ENCODE data around the gene LHX2. TPM values are rescaled to one million over a fixed set of nuclear protein-coding genes. Genes with fewer than 3 reads are reported as not detected.

LHX2 gene
- total RNA-seq, 1 donor from 2014 or later = 0.20 TPM

DNA sequence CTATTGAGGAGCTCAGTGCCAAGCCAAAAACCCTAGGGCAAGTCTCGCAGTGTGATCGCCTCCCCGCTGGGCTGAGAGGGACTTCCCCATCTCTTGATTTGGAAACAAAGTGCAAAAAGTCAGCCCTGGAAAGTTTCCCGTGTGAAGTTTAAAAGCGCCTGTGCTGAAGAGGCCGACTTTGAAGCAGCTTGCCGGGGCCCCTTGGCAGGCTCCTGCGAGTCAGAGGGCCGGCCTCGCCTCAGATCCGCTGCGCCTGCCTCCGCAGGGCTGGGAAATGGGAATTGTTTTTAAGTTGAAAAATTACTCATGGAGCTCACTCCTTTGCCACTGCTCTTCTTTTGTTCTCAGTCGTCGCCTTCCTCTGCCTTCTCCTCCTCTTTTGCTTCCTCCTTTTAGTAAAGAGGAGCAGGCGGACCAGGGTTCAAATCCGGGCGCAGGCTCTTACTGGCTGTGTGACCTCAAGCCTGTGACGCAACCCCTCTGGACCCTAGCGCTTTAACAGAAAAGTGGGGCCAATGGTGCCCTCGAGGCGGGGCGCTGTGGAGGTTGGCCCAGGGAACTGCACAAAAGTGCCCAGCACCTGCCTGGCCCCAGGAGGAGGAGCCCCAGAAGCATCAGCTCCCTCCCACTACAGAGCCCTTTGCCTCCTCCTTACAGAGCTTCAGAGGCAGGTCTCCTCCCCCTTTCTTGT is 14.7 kb upstream of the LHX2 start:
- no peaks in the 10 kb centered on the region for H3K9me3 Mint-ChIP-seq (ENCODE audit: low read depth)
- H3K27ac Mint-ChIP-seq (ENCODE audit: unreplicated experiment) = no peak overlapping the region
- TF ChIP-seq, protein P1, sequence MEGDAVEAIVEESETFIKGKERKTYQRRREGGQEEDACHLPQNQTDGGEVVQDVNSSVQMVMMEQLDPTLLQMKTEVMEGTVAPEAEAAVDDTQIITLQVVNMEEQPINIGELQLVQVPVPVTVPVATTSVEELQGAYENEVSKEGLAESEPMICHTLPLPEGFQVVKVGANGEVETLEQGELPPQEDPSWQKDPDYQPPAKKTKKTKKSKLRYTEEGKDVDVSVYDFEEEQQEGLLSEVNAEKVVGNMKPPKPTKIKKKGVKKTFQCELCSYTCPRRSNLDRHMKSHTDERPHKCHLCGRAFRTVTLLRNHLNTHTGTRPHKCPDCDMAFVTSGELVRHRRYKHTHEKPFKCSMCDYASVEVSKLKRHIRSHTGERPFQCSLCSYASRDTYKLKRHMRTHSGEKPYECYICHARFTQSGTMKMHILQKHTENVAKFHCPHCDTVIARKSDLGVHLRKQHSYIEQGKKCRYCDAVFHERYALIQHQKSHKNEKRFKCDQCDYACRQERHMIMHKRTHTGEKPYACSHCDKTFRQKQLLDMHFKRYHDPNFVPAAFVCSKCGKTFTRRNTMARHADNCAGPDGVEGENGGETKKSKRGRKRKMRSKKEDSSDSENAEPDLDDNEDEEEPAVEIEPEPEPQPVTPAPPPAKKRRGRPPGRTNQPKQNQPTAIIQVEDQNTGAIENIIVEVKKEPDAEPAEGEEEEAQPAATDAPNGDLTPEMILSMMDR (IDR thresholded peaks at IDR 0.05) = no peak
- H3K4me1 Mint-ChIP-seq (ENCODE audit: low read depth) = peaks cover 25% of the 10 kb centered on the region
- no peak overlapping the region for H3K4me3 Mint-ChIP-seq (ENCODE audit: unreplicated experiment)
- peaks cover 4% of the 10 kb centered on the region for H3K36me3 Mint-ChIP-seq (ENCODE audit: low read depth)
- H3K27me3 Mint-ChIP-seq (ENCODE audit: low read depth) = peaks cover 75% of the 10 kb centered on the region
- no peak for DNase-seq (ENCODE audit: low spot score)

DNA sequence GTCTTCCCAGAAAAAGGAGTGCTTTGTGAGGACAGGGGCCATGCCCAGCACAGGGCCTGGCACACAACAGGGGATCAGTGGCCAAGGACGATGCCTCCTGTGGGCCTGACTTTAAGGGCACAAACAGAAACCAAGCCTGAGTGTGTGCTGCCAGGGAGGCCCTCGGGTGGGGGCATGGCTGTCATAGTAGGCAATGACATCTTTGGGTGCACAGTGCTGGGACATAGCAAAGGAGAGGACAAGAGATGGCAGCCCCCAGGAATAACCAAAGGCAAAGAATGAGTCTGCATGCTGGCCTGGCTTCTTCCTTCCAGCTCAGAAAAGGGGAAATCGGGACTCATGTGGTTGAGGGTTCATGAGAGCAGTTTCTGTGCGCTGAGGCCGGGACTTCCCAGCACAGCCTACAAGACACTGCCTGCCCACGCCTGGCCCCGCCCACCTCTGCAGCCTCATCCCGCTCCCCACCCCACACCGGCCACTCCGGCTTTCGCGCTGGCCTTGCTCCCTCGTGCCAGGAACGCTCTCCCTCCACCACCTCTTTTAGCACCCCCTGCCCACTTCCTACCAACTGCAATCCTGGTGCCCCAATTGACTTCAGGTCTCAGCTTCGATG is 13.8 kb upstream of the LHX2 start:
- Mint-ChIP-seq H3K27me3 (ENCODE audit: low read depth) (peaks cover 84% of the 10 kb centered on the region), H3K4me1 (ENCODE audit: low read depth) (peaks cover 25% of the 10 kb centered on the region), H3K36me3 (ENCODE audit: low read depth) (peaks cover 4% of the 10 kb centered on the region), H3K4me3 (ENCODE audit: unreplicated experiment) (no peak overlapping the region), H3K9me3 (ENCODE audit: low read depth) (no peaks in the 10 kb centered on the region), H3K27ac (ENCODE audit: unreplicated experiment) (no peak overlapping the region)
- DNase-seq (ENCODE audit: low spot score) = no peak
- TF ChIP-seq, protein P1 (IDR thresholded peaks at IDR 0.05) = no peak

DNA sequence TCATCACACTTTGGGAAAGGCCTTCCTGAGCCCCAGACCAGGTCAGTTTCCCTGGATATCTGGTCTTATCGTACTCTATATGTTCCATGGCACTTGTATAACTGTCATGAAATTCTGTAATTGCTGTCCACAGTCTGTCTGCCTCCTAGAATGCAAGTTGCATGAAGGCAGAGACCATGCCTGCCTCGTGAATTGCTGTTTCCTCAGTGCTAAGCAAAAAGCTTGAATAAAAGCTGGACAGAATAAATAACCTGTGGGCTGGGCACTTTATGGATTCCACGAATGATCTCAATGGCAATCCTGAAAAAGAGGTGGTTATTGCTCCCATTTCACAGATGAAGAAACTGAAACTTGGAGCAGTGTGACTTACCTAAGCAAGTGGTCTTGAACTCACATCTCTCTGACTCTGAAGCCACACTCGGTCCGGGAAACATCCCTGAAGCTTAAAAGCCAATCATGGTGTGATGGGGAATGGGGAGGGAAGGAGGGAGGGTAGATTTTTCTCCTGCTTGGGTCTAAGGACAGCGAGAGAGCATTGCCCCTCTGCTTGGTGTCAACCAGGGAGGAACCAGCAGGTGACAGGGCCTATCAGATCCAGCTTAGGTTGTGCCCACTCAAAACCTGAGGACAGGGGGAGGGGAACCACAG is 13.2 kb upstream of the LHX2 start:
- Mint-ChIP-seq H3K4me3 (ENCODE audit: unreplicated experiment) (no peak overlapping the region), H3K27me3 (ENCODE audit: low read depth) (peaks cover 90% of the 10 kb centered on the region), H3K9me3 (ENCODE audit: low read depth) (no peaks in the 10 kb centered on the region), H3K36me3 (ENCODE audit: low read depth) (peaks cover 4% of the 10 kb centered on the region), H3K27ac (ENCODE audit: unreplicated experiment) (no peak overlapping the region), H3K4me1 (ENCODE audit: low read depth) (peaks cover 25% of the 10 kb centered on the region)
- no peak for DNase-seq (ENCODE audit: low spot score)
- TF ChIP-seq, protein P1 (IDR thresholded peaks at IDR 0.05) = no peak

DNA sequence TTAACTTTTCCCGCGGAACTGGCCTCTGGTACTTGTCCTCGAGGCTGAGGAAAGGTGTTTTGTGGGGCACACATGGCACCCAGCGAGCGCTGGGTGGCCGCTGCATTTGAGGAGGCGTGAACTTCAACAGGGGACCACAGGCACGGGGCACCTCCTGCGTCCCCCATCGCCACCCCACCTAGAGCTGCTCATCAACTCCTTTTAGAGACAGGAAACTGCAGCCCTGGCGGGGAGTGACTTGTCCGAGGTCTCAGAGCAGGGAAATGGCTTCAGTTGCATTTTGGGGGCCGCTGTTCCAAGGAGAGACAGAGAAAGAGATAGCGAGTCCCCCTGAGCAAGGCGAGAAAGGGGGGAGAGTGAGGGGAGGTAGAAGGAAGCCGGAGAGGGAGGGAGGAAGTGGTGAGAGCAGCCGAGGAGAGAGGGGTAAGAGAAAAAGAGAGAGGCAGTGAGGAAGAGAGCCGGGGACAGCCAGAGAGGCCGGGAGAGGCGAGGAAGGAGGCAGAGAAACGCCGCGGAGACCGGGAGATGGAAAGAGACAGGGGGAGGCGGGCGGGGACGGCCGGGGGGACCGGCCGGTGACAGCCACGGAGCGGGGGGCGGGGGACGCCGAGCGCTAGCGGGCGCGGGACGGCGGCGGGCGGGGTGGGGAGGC is 12.5 kb upstream of the LHX2 start:
- Mint-ChIP-seq H3K36me3 (ENCODE audit: low read depth) (peaks cover 3% of the 10 kb centered on the region), H3K27ac (ENCODE audit: unreplicated experiment) (no peak overlapping the region), H3K9me3 (ENCODE audit: low read depth) (no peaks in the 10 kb centered on the region), H3K4me3 (ENCODE audit: unreplicated experiment) (peak overlapping the region; percentile 75), H3K27me3 (ENCODE audit: low read depth) (peaks cover 90% of the 10 kb centered on the region), H3K4me1 (ENCODE audit: low read depth) (peaks cover 25% of the 10 kb centered on the region)
- DNase-seq (ENCODE audit: low spot score) = no peak
- TF ChIP-seq, protein P1 (IDR thresholded peaks at IDR 0.05) = no peak

GRCh38 chr9:123999661-124000060 is 11.9 kb upstream of the LHX2 start:
- no peak overlapping the region for H3K27ac Mint-ChIP-seq (ENCODE audit: unreplicated experiment)
- TF ChIP-seq, protein P1 (IDR thresholded peaks at IDR 0.05) = no peak
- DNase-seq (ENCODE audit: low spot score) = no peak
- H3K4me3 Mint-ChIP-seq (ENCODE audit: unreplicated experiment) = no peak overlapping the region
- peaks cover 3% of the 10 kb centered on the region for H3K36me3 Mint-ChIP-seq (ENCODE audit: low read depth)
- H3K9me3 Mint-ChIP-seq (ENCODE audit: low read depth) = no peaks in the 10 kb centered on the region
- H3K4me1 Mint-ChIP-seq (ENCODE audit: low read depth) = peaks cover 25% of the 10 kb centered on the region
- peaks cover 89% of the 10 kb centered on the region for H3K27me3 Mint-ChIP-seq (ENCODE audit: low read depth)
